KOPT-K1 (cell line): ENCODE measurements around the gene DNAJC4.

Source experiments
- H3K27ac ChIP-seq: fragments of 200-600 bp; sonication (generic); 2 replicates; pipeline ENCODE4 v1.5.1; 2016; ENCODE audit warnings: antibody characterized with exemption, mild to moderate bottlenecking, low read depth, low read length; ENCODE audit not compliant: poor library complexity, severe bottlenecking
- H3K36me3 ChIP-seq: fragments of 200-600 bp; sonication (generic); 2 replicates; pipeline ENCODE4 v1.5.1; 2017; ENCODE audit warnings: antibody characterized with exemption, mild to moderate bottlenecking, low read length, moderate library complexity; ENCODE audit not compliant: insufficient read depth
- H3K9me3 ChIP-seq: fragments of 200-600 bp; sonication (generic); 2 replicates; pipeline ENCODE4 v1.5.1; 2017; ENCODE audit warnings: antibody characterized with exemption, low read length, mild to moderate bottlenecking; ENCODE audit not compliant: insufficient read depth, poor library complexity, severe bottlenecking

Gene DNAJC4

DNA sequence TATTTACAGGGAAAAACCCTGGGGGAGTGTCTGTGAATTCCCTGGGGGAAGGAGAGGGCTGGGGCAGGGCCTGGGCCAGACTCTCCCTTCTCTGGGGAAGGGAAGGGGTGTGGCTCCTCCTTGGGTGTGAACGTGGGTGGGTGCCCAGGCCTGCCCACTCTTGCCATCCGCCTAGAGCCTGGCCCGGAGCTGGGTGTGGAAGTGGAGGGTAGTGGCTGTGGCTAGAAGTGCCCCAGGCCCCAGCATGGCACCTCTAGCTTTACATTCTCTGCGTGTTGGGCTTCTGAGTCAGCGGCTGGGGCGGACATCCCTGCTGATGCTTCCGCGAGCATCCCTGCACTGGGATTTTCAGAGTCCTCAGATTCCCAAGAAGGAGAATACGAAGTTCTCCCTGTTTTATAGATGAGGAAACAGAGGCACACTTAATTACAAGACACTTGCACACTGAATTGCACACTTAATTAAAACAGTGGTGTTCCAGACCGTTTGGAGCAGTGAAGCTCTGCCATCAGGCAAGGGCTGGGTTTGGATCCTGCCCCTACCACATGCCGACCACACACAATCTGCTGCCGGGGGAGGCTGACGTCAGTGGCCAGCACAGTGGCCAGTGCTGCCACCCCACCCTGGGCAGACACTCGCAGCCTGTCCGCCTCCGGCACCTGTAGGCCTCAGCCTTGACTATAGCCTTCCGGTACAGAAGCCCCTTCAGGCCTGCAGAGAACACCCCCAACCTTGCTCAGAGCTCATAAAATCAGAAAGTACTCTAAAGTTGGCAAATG is 46.5 kb downstream of the DNAJC4 start:
- peaks cover 53% of the 10 kb centered on the region for H3K36me3 ChIP-seq
- H3K9me3 ChIP-seq, result no peaks in the 10 kb centered on the region
- no peak overlapping the region for H3K27ac ChIP-seq

GRCh38 chr11:64278576-64279190 is 48.3 kb downstream of the DNAJC4 start:
- Histone ChIP-seq H3K9me3 (no peaks in the 10 kb centered on the region), H3K36me3 (peaks cover 56% of the 10 kb centered on the region), H3K27ac (no peak overlapping the region)

DNA sequence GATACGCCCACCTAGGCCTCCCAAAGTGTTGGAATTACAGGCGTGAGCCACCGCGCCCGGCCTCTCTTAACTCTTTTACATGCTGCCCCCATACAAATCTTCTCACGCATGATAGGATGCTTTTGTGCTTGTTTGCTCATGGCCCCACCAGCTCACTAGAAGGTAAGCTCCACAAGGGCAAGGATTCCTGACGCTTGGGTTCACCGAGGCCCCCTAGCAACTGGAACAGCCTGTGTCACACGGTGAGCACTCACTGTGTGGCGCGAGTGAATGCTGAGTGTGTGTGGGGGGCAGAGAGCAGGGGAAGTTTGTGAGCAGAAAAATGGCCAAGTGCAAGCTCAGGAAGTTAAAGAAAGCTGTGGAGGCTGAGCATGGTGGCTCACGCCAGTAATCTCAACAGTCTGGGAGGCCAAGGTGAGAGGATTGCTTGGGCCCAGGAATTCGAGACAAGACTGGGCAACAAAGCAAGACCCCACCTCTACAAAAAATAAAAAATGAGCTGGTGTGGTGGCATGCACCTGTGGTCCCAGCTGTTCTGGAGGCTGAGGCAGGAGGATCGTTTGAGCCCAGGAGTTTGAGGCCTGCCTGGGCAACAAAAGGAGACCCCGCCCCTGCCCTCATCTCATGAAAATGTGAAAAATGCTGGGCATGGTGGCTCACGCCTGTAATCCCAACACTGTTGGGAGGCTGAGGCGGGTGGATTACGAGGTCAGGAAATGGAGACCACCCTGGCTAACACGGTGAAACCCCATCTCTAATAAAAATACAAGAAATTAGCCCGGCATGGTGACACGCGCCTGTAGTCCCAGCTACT is 51.8 kb downstream of the DNAJC4 start:
- H3K9me3 ChIP-seq, result no peaks in the 10 kb centered on the region
- no peak overlapping the region for H3K27ac ChIP-seq
- H3K36me3 ChIP-seq, result peaks cover 34% of the 10 kb centered on the region

- H3K27ac ChIP-seq, result no peak overlapping the region
- no peaks in the 10 kb centered on the region for H3K9me3 ChIP-seq
These were observed 52.7 kb downstream of the DNAJC4 start for GRCh38 chr11:64283092-64283491.

More at GRCh38 chr11:64283092-64283491, 52.7 kb downstream of the DNAJC4 start:
- H3K36me3 ChIP-seq, result peaks cover 25% of the 10 kb centered on the region; the same call in 1 of the 2 replicates
